SU-DHL-6 (cell line): Measurements from ENCODE around the gene ECI2.

Experiments
- CTCF ChIP-seq: fragments of 200-600 bp; sonication (generic); IDR thresholded peaks from one replicate; pipeline ENCODE4 v1.5.1; 2017; ENCODE audit warnings: antibody characterized with exemption, mild to moderate bottlenecking, low read length, moderate library complexity; ENCODE audit not compliant: insufficient read depth, poor library complexity, severe bottlenecking
- EZH2phosphoT487 ChIP-seq: fragments of 200-600 bp; sonication (generic), shearing (Covaris generic); conservative IDR thresholded peaks from 2 replicates; pipeline ENCODE4 v1.6.1; 2018; ENCODE audit warnings: mild to moderate bottlenecking, antibody characterized with exemption, low read length, moderate library complexity, mixed read lengths

DNA sequence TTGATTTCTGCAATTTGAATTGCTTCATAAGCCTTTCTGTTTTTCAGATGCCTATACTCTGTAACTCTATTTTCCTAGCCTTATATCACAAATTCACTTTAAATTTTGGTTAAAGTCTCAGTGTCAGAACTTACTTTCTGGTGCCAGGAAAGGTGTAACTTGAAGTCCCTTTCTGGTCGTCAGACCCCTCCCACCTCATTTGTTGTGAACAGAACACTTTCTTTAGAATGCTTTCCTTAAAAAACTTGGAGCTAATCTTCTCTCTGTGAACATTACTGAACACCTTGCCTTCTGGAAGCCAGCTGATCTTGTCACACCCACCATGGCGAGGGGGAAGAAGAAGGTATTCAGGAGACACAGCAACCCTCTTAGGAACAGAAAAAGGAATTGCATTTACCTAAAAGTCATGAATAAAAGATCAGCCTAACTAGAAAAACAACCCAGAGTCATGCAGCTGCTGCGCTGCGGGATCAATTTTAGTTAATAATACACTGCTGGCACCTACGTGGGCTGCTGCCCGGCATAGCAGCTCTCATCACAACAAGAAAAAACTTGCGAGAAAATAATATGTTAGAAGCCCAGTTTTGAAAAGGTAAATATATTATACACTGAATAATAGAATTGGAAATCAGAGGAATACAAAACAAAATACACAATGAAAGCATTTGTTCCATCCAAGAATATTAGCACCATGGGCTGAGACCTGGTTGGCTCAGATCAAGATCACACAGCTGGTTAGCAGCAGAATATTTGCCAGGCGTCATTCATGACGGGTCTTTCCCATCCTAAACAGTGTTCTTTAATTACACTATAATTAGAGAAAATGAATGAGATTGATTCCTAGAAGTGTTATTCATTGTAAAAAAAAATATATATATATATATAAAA lies 50.7 kb downstream of the ECI2 start:
- TF ChIP-seq CTCF: no peak
- no peak for TF ChIP-seq EZH2phosphoT487
